Rectal smooth muscle tissue (tissue), 1 donor: ENCODE data around the gene PPP1R14B.

ENCODE experiments used
- H3K27ac ChIP-seq: one replicate; pipeline ENCODE4 v1.7.0; 2013; ENCODE audit warnings: low read depth, low read length, inconsistent platforms
- H3K27me3 ChIP-seq: one replicate; pipeline ENCODE4 v1.7.0; 2013; ENCODE audit warnings: low read length; ENCODE audit not compliant: control insufficient read depth, insufficient read depth
- H3K36me3 ChIP-seq: one replicate; pipeline ENCODE4 v1.7.0; 2013; ENCODE audit warnings: low read length; ENCODE audit not compliant: control insufficient read depth, insufficient read depth
- H3K4me1 ChIP-seq: one replicate; pipeline ENCODE4 v1.7.0; 2013; ENCODE audit warnings: low read length; ENCODE audit not compliant: control insufficient read depth, insufficient read depth
- H3K4me3 ChIP-seq: one replicate; pipeline ENCODE4 v1.7.0; 2013; ENCODE audit warnings: low read length
- H3K9ac ChIP-seq: one replicate; pipeline ENCODE4 v1.7.0; 2013; ENCODE audit warnings: low read length

The PPP1R14B gene

DNA sequence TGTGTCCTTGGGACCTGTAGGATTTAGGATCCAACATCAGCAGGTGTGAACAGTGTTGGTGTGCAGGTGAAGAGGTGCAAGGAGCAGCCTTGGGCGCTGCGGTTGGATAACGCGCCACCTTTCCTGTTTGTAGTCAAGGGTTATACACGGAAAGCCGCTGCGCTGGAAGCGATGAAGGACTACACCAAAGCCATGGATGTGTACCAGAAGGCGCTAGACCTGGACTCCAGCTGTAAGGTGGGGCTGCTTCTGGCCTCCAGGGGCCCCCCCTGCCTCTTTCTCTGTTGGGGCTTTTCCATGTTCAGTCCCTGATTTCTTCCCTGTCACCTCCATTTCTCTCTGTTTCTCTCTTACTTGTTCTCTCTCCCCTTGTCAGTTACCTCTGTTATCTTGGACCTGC lies 43.8 kb downstream of the PPP1R14B start:
- H3K27me3 ChIP-seq, result no peaks in the 10 kb centered on the region
- peaks cover 3% of the 10 kb centered on the region for H3K4me1 ChIP-seq
- H3K27ac ChIP-seq, result no peak overlapping the region
- H3K36me3 ChIP-seq, result peaks cover 26% of the 10 kb centered on the region
- H3K4me3 ChIP-seq, result no peak overlapping the region
- H3K9ac ChIP-seq, result no peak overlapping the region

- peaks cover 3% of the 10 kb centered on the region for H3K4me1 ChIP-seq
- H3K36me3 ChIP-seq, result peaks cover 37% of the 10 kb centered on the region
- H3K4me3 ChIP-seq, result no peak overlapping the region
- H3K27me3 ChIP-seq, result no peaks in the 10 kb centered on the region
- H3K27ac ChIP-seq, result no peak overlapping the region
- H3K9ac ChIP-seq, result no peak overlapping the region
Measured at GRCh38 chr11:64201543-64201942, 45.2 kb downstream of the PPP1R14B start.

DNA sequence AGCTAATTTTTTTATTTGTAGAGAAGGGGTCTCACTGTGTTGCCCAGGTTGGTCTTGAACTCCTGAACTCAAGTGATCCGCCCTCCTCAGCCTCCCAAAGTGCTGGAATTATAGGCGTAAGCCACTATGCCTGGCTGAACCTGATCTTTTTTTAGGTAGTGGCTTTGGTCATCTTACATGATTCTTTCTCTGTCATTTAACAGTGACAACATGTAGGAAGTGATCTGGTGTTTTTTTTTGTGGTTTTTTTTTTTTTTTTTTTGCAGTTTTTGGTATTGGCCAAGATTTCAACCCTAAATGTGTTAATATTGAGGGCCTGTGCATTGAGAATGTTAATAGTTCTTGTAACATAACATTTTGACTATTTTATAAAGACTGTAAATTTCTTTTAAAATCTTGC lies 48.2 kb downstream of the PPP1R14B start:
- H3K9ac ChIP-seq, result no peak overlapping the region
- H3K4me1 ChIP-seq, result no peaks in the 10 kb centered on the region
- no peak overlapping the region for H3K4me3 ChIP-seq
- no peaks in the 10 kb centered on the region for H3K27me3 ChIP-seq
- no peak overlapping the region for H3K27ac ChIP-seq
- H3K36me3 ChIP-seq, result peaks cover 52% of the 10 kb centered on the region

DNA sequence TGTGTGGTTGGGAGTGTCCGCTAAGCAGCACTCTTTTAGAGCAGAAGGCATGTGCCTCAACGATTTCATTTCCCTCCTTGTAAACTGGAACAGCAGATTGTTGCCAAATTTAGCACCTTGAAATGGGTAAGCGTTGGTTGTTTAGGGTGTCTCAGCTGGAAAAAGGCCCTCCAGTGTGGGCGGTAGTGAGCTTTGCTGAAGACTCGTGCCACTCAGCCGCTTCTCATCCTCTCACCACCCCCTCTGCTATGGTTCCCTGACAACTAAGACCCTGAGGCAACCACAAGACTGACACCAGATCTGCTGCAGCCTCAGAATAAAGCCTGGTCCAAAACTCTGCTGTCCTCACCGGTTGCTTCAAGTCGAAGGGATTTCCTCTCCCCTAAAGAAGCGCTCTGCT lies 50.1 kb downstream of the PPP1R14B start:
- H3K27me3 ChIP-seq, result no peaks in the 10 kb centered on the region
- H3K9ac ChIP-seq, result no peak overlapping the region
- no peaks in the 10 kb centered on the region for H3K4me1 ChIP-seq
- no peak overlapping the region for H3K27ac ChIP-seq
- peaks cover 47% of the 10 kb centered on the region for H3K36me3 ChIP-seq
- no peak overlapping the region for H3K4me3 ChIP-seq
